ENCODE results near the gene LIPE. TPM values are rescaled to one million over a fixed set of nuclear protein-coding genes. Genes with fewer than 3 reads are reported as not detected.

LIPE gene
- total RNA-seq, 4 donors from 2014 or later, result 9.5 to 26.0 TPM; not detected in 2

DNA sequence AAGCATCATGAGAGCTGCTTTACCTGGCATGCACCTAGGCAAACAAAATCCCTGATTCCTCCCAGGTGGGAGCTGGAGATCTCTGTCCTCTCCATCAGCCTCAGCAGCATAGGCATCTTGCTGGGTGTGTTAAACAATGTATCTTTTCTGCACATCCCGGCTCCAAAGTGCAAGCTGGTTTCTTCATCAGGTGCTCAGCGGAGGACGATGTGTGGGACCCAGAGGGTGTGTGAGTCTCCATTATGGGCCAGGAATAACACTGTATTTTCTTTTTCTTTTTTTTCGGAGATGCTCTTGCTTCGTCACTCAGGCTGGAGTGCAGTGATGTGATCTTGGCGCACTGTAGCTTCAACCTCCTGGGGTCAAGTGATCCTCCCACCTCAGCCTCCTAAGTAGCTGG lies 47.0 kb downstream of the LIPE start:
- Histone ChIP-seq H3K27ac (no peak overlapping the region), H3K36me3 (no peaks in the 10 kb centered on the region), H3K27me3 (no peaks in the 10 kb centered on the region), H3K9me3 (no peaks in the 10 kb centered on the region), H3K4me3 (no peak overlapping the region), H3K4me1 (no peaks in the 10 kb centered on the region)
- intact Hi-C loops (cut with DNase I; ENCODE audit: low total_unique reads), result no loop called here
- TF ChIP-seq, protein P1, sequence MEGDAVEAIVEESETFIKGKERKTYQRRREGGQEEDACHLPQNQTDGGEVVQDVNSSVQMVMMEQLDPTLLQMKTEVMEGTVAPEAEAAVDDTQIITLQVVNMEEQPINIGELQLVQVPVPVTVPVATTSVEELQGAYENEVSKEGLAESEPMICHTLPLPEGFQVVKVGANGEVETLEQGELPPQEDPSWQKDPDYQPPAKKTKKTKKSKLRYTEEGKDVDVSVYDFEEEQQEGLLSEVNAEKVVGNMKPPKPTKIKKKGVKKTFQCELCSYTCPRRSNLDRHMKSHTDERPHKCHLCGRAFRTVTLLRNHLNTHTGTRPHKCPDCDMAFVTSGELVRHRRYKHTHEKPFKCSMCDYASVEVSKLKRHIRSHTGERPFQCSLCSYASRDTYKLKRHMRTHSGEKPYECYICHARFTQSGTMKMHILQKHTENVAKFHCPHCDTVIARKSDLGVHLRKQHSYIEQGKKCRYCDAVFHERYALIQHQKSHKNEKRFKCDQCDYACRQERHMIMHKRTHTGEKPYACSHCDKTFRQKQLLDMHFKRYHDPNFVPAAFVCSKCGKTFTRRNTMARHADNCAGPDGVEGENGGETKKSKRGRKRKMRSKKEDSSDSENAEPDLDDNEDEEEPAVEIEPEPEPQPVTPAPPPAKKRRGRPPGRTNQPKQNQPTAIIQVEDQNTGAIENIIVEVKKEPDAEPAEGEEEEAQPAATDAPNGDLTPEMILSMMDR (IDR thresholded peaks at IDR 0.05), result no peak
- no peak for TF ChIP-seq POLR2A (IDR thresholded peaks at IDR 0.05)
- DNase-seq, result no peak

DNA sequence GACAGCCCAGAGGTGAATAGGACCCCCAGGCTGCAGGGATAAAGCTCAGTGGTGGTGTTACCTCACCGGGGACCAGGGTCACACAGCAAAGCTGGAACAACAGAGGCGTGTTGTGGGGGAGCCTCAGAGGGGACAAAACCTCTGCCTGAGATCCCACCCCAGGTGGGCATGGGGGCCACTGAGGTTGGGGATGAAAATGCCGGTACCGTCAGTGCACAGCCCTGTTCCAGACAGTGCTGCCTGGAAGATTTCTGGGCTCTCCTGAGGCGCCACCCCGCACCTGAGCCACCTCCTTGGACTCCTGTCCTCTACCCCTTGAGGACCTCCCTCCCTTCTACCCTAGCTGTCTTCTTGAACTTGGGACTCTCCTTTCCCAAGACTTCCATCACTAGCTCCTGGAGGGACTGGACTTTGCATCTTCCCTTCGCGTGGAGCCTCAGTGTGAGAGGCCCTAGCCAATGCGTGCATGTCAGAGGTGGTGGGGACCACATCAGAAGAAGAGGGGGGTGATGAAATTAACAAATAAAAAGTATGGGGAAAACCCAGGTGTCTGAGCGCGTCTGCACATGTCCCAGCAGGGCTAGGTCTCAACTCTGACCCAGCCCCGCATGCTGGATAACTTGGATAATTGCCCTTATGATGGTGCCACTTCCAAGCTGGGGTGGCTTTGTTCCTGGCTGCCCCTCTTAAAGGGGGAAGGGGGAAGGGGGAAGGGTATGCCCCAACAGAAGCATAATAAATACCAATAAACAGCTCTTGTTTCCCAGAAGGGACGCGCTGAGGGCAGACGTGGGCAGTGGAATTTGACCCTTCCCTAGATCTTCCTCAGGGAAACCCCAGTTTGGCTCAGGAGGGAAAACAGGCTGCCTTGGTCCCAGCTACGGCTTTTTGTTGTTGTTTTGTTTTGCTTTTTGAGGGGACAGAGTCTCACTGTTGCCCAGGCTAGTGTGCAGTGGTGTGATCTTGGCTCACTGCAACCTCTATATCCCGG lies 48.7 kb downstream of the LIPE start:
- Histone ChIP-seq H3K9me3 (no peaks in the 10 kb centered on the region), H3K4me1 (no peaks in the 10 kb centered on the region), H3K27me3 (no peaks in the 10 kb centered on the region), H3K4me3 (no peak overlapping the region), H3K36me3 (no peaks in the 10 kb centered on the region), H3K27ac (no peak overlapping the region)
- no peak for DNase-seq
- no peak for TF ChIP-seq POLR2A (IDR thresholded peaks at IDR 0.05)
- TF ChIP-seq, protein P1 (IDR thresholded peaks at IDR 0.05), result no peak
- intact Hi-C loops (cut with DNase I; ENCODE audit: low total_unique reads), result no loop called here

DNA sequence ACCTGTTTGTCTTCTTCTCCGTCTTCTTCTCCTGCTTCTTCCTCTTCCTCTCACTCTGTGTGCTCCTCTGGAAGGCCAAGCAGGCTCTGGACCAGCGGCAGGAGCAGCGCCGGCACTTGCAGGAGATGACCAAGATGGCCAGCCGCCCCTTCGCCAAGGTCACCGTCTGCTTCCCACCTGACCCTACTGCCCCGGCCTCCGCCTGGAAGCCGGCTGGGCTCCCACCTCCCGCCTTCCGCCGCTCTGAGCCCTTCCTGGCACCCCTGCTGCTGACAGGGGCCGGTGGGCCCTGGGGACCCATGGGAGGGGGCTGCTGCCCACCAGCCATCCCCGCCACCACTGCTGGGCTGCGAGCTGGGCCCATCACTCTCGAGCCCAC lies 51.0 kb downstream of the LIPE start:
- H3K4me1 ChIP-seq, result no peaks in the 10 kb centered on the region
- intact Hi-C loops (cut with DNase I; ENCODE audit: low total_unique reads), result no loop called here
- TF ChIP-seq, protein P1 (IDR thresholded peaks at IDR 0.05), result no peak
- TF ChIP-seq POLR2A (IDR thresholded peaks at IDR 0.05), result no peak
- no peaks in the 10 kb centered on the region for H3K9me3 ChIP-seq
- no peaks in the 10 kb centered on the region for H3K27me3 ChIP-seq
- no peak for DNase-seq
- no peak overlapping the region for H3K27ac ChIP-seq
- H3K4me3 ChIP-seq, result no peak overlapping the region
- no peaks in the 10 kb centered on the region for H3K36me3 ChIP-seq

DNA sequence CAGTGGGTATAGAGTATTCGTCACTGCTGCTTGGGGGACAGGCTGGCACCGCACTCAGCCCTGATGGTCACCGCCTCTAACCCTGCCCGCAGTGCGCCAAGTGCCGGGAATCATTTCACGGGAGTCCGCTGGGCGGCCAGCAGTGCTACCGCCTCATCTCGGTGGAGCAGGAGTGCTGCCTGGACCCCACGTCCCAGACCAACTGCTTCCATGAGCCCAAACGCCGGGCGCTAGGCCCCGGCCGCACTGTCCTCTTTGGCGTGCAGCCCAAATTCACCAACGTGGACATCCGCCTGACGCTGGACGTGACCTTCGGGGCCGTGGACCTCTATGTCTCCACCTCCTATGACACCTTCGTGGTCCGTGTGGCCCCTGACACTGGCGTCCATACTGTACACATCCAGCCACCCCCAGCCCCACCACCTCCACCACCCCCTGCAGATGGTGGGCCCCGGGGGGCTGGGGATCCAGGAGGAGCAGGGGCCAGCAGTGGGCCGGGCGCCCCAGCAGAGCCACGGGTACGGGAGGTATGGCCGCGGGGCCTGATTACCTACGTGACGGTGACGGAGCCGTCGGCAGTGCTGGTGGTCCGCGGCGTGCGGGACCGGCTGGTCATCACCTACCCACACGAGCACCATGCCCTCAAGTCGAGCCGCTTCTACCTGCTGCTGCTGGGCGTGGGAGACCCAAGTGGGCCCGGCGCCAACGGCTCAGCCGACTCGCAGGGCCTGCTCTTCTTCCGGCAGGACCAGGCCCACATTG lies 51.6 kb downstream of the LIPE start:
- H3K9me3 ChIP-seq, result no peaks in the 10 kb centered on the region
- no peak overlapping the region for H3K27ac ChIP-seq
- H3K36me3 ChIP-seq, result no peaks in the 10 kb centered on the region
- TF ChIP-seq, protein P1 (IDR thresholded peaks at IDR 0.05), result no peak
- TF ChIP-seq POLR2A (IDR thresholded peaks at IDR 0.05), result no peak
- intact Hi-C loops (cut with DNase I; ENCODE audit: low total_unique reads), result no loop called here
- H3K4me1 ChIP-seq, result no peaks in the 10 kb centered on the region
- H3K4me3 ChIP-seq, result no peak overlapping the region
- DNase-seq, result no peak
- H3K27me3 ChIP-seq, result no peaks in the 10 kb centered on the region

All from uterus (tissue), 4 donors.